ENCODE results near the gene TBRG1. TPM values are rescaled to one million over a fixed set of nuclear protein-coding genes. Genes with fewer than 3 reads are reported as not detected.

TBRG1 gene
- polyA plus RNA-seq, 1 donor, result 45.3 TPM

- 50% methylated on average over 1 of the region's 3 CpGs for WGBS (ENCODE audit: insufficient coverage, low lambda C conversion rate)
- Histone ChIP-seq H3K27ac (ENCODE audit: low read length) (no peak overlapping the region), H3K4me3 (ENCODE audit: low read length) (no peak overlapping the region), H3K4me1 (ENCODE audit: control insufficient read depth, insufficient read depth, low read length) (no peaks in the 10 kb centered on the region), H3K9me3 (ENCODE audit: control insufficient read depth, low read depth, low read length) (no peaks in the 10 kb centered on the region), H3K27me3 (ENCODE audit: control insufficient read depth, insufficient read depth, low read length) (no peaks in the 10 kb centered on the region), H3K36me3 (ENCODE audit: control insufficient read depth, insufficient read depth, low read length) (peaks cover 14% of the 10 kb centered on the region)
- no peak for DNase-seq
Observed at GRCh38 chr11:124658501-124658900, 35.8 kb downstream of the TBRG1 start.

GRCh38 chr11:124658986-124659385 is 36.3 kb downstream of the TBRG1 start:
- Histone ChIP-seq H3K4me3 (ENCODE audit: low read length) (no peak overlapping the region), H3K36me3 (ENCODE audit: control insufficient read depth, insufficient read depth, low read length) (peaks cover 18% of the 10 kb centered on the region), H3K4me1 (ENCODE audit: control insufficient read depth, insufficient read depth, low read length) (no peaks in the 10 kb centered on the region), H3K27ac (ENCODE audit: low read length) (no peak overlapping the region), H3K27me3 (ENCODE audit: control insufficient read depth, insufficient read depth, low read length) (no peaks in the 10 kb centered on the region), H3K9me3 (ENCODE audit: control insufficient read depth, low read depth, low read length) (no peaks in the 10 kb centered on the region)
- WGBS (ENCODE audit: insufficient coverage, low lambda C conversion rate), result no CpG with 5 or more reads among the region's 1 CpG
- DNase-seq, result no peak

- no peaks in the 10 kb centered on the region for H3K9me3 ChIP-seq (ENCODE audit: control insufficient read depth, low read depth, low read length)
- no peak overlapping the region for H3K27ac ChIP-seq (ENCODE audit: low read length)
- DNase-seq, result no peak
- H3K36me3 ChIP-seq (ENCODE audit: control insufficient read depth, insufficient read depth, low read length), result peaks cover 24% of the 10 kb centered on the region
- H3K4me3 ChIP-seq (ENCODE audit: low read length), result no peak overlapping the region
- H3K27me3 ChIP-seq (ENCODE audit: control insufficient read depth, insufficient read depth, low read length), result no peaks in the 10 kb centered on the region
- no peaks in the 10 kb centered on the region for H3K4me1 ChIP-seq (ENCODE audit: control insufficient read depth, insufficient read depth, low read length)
Observed at GRCh38 chr11:124661553-124661952, 38.9 kb downstream of the TBRG1 start.

- Histone ChIP-seq H3K4me3 (ENCODE audit: low read length) (no peak overlapping the region), H3K36me3 (ENCODE audit: control insufficient read depth, insufficient read depth, low read length) (peaks cover 20% of the 10 kb centered on the region), H3K9me3 (ENCODE audit: control insufficient read depth, low read depth, low read length) (no peaks in the 10 kb centered on the region), H3K4me1 (ENCODE audit: control insufficient read depth, insufficient read depth, low read length) (no peaks in the 10 kb centered on the region), H3K27ac (ENCODE audit: low read length) (no peak overlapping the region), H3K27me3 (ENCODE audit: control insufficient read depth, insufficient read depth, low read length) (no peaks in the 10 kb centered on the region)
- DNase-seq, result no peak
- WGBS (ENCODE audit: insufficient coverage, low lambda C conversion rate), result 40% methylated on average over 1 of the region's 4 CpGs
Observed at GRCh38 chr11:124662106-124662505, 39.4 kb downstream of the TBRG1 start.

GRCh38 chr11:124663861-124664260 is 41.2 kb downstream of the TBRG1 start:
- Histone ChIP-seq H3K4me1 (ENCODE audit: control insufficient read depth, insufficient read depth, low read length) (no peaks in the 10 kb centered on the region), H3K4me3 (ENCODE audit: low read length) (no peak overlapping the region), H3K9me3 (ENCODE audit: control insufficient read depth, low read depth, low read length) (no peaks in the 10 kb centered on the region), H3K27ac (ENCODE audit: low read length) (no peak overlapping the region), H3K27me3 (ENCODE audit: control insufficient read depth, insufficient read depth, low read length) (no peaks in the 10 kb centered on the region), H3K36me3 (ENCODE audit: control insufficient read depth, insufficient read depth, low read length) (peaks cover 26% of the 10 kb centered on the region)
- DNase-seq, result no peak
- no CpG with 5 or more reads among the region's 2 CpGs for WGBS (ENCODE audit: insufficient coverage, low lambda C conversion rate)

- WGBS (ENCODE audit: insufficient coverage, low lambda C conversion rate), result 100% methylated on average over 2 of the region's 3 CpGs
- DNase-seq, result no peak
- Histone ChIP-seq H3K9me3 (ENCODE audit: control insufficient read depth, low read depth, low read length) (no peaks in the 10 kb centered on the region), H3K36me3 (ENCODE audit: control insufficient read depth, insufficient read depth, low read length) (peaks cover 23% of the 10 kb centered on the region), H3K27me3 (ENCODE audit: control insufficient read depth, insufficient read depth, low read length) (no peaks in the 10 kb centered on the region), H3K27ac (ENCODE audit: low read length) (no peak overlapping the region), H3K4me1 (ENCODE audit: control insufficient read depth, insufficient read depth, low read length) (peaks cover 7% of the 10 kb centered on the region), H3K4me3 (ENCODE audit: low read length) (no peak overlapping the region)
Observed at GRCh38 chr11:124667601-124668000, 44.9 kb downstream of the TBRG1 start.

- H3K4me1 ChIP-seq (ENCODE audit: control insufficient read depth, insufficient read depth, low read length), result peaks cover 7% of the 10 kb centered on the region
- no peaks in the 10 kb centered on the region for H3K9me3 ChIP-seq (ENCODE audit: control insufficient read depth, low read depth, low read length)
- H3K27me3 ChIP-seq (ENCODE audit: control insufficient read depth, insufficient read depth, low read length), result no peaks in the 10 kb centered on the region
- H3K4me3 ChIP-seq (ENCODE audit: low read length), result no peak overlapping the region
- DNase-seq, result peak in 1 of 2 donors; percentile 36
- H3K36me3 ChIP-seq (ENCODE audit: control insufficient read depth, insufficient read depth, low read length), result peaks cover 19% of the 10 kb centered on the region
- no peak overlapping the region for H3K27ac ChIP-seq (ENCODE audit: low read length)
- WGBS (ENCODE audit: insufficient coverage, low lambda C conversion rate), result 86% methylated on average over 2 of the region's 8 CpGs
Observed at GRCh38 chr11:124669193-124669592, 46.5 kb downstream of the TBRG1 start.

GRCh38 chr11:124670732-124671131 is 48.1 kb downstream of the TBRG1 start:
- Histone ChIP-seq H3K4me1 (ENCODE audit: control insufficient read depth, insufficient read depth, low read length) (peaks cover 7% of the 10 kb centered on the region), H3K4me3 (ENCODE audit: low read length) (no peak overlapping the region), H3K27me3 (ENCODE audit: control insufficient read depth, insufficient read depth, low read length) (no peaks in the 10 kb centered on the region), H3K36me3 (ENCODE audit: control insufficient read depth, insufficient read depth, low read length) (peaks cover 12% of the 10 kb centered on the region), H3K9me3 (ENCODE audit: control insufficient read depth, low read depth, low read length) (no peaks in the 10 kb centered on the region), H3K27ac (ENCODE audit: low read length) (no peak overlapping the region)
- no peak for DNase-seq
- WGBS (ENCODE audit: insufficient coverage, low lambda C conversion rate), result 60% methylated on average over 1 of the region's 3 CpGs

- Histone ChIP-seq H3K27me3 (ENCODE audit: control insufficient read depth, insufficient read depth, low read length) (no peaks in the 10 kb centered on the region), H3K9me3 (ENCODE audit: control insufficient read depth, low read depth, low read length) (no peaks in the 10 kb centered on the region), H3K4me1 (ENCODE audit: control insufficient read depth, insufficient read depth, low read length) (peaks cover 7% of the 10 kb centered on the region), H3K36me3 (ENCODE audit: control insufficient read depth, insufficient read depth, low read length) (peaks cover 7% of the 10 kb centered on the region), H3K27ac (ENCODE audit: low read length) (peak overlapping the region; percentile 92), H3K4me3 (ENCODE audit: low read length) (peak overlapping the region; percentile 63)
- peak; percentile 51 to 85 for DNase-seq
- WGBS (ENCODE audit: insufficient coverage, low lambda C conversion rate), result 0% methylated on average over 1 of the region's 7 CpGs
Observed at GRCh38 chr11:124672536-124673215, 50.0 kb downstream of the TBRG1 start.

- Histone ChIP-seq H3K27ac (ENCODE audit: low read length) (peak within 1 kb of the TSS; percentile 92), H3K4me1 (ENCODE audit: control insufficient read depth, insufficient read depth, low read length) (peaks cover 7% of the 10 kb centered on the region), H3K36me3 (ENCODE audit: control insufficient read depth, insufficient read depth, low read length) (peaks cover under 1% of the 10 kb centered on the region), H3K4me3 (ENCODE audit: low read length) (peak within 1 kb of the TSS; percentile 63), H3K9me3 (ENCODE audit: control insufficient read depth, low read depth, low read length) (no peaks in the 10 kb centered on the region), H3K27me3 (ENCODE audit: control insufficient read depth, insufficient read depth, low read length) (no peaks in the 10 kb centered on the region)
- peak; percentile 91 to 97 for DNase-seq
- no CpG with 5 or more reads among the region's 58 CpGs for WGBS (ENCODE audit: insufficient coverage, low lambda C conversion rate)
Observed at GRCh38 chr11:124673333-124674167, 50.9 kb downstream of the TBRG1 start, which contains the start of the genes SIAE and SPA17. SIAE (minus strand) TSS chr11:124673739; CDS start chr11:124673708, 31 bp downstream. SPA17 (plus strand) TSS chr11:124673904; CDS start chr11:124675265, 1,361 bp downstream.
